GM18505 (cell line): ENCODE results near the gene TMEM109.

Source experiments
- ATAC-seq: cut with Tn5 transposase; IDR thresholded peaks from one replicate; pipeline ENCODE4 v1.9.1; 2021; ENCODE audit not compliant: unreplicated experiment
- POLR2A ChIP-seq: IDR thresholded peaks from 4 replicates; pipeline ENCODE4 v1.6.1; 2011; ENCODE audit warnings: borderline replicate concordance; ENCODE audit not compliant: insufficient read depth, insufficient read length; ENCODE audit errors: extremely low read depth

Gene TMEM109

DNA sequence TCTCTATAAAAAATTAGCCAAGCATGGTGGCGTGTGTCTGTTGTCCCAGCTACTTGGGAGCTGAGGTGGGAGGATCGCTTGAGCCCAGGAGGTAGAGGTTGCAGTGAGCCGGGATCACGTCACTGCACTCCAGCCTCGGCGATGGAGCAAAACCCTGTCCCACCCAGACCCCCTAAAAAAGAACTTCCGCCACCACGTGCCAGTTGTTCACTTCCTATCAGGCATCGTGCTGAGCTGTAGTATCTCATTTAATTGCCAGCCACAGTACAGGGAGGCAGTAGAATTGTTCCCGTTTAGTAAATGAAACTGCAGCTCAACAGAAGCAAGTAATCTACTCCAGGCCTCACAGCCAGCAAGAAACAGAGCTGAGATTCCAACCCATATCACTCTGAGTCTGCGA lies 7.3 kb downstream of the TMEM109 start:
- no peak for TF ChIP-seq POLR2A
- no peak for ATAC-seq

DNA sequence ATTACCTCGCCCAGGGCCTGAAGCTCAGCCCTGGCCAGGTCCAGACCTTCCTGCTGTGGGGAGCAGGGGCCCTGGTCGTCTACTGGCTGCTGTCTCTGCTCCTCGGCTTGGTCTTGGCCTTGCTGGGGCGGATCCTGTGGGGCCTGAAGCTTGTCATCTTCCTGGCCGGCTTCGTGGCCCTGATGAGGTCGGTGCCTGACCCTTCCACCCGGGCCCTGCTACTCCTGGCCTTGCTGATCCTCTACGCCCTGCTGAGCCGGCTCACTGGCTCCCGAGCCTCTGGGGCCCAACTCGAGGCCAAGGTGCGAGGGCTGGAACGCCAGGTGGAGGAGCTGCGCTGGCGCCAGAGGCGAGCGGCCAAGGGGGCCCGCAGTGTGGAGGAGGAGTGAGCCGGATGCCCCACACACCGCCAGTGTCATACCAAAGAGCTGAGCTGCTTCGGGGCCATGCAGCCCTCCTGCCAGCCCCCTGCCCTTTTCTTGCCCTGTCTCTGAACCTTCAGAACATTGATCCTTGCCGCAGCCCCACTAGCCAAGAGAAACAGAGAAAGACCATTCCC lies 7.9 kb downstream of the TMEM109 start:
- no peak for TF ChIP-seq POLR2A
- ATAC-seq, result no peak

DNA sequence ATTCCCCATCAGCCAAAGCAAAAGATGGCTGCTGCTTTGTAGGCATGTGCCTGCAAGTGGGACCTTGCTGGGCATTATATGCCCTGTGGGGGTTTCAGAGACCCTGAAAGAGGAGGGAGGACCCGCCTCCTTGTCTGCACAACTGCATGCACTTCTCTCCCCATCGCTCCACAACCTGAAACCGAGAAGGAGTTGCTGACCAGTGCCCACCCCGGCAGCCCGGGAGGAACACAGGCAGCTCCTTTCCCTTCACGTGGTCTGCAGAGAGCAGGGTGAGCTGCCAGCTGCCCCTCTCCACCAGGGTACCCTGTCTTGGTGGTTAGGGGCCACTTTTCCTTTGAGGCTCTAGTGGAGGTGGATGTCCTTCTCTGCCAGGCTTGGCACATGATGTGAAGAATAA lies 8.9 kb downstream of the TMEM109 start:
- TF ChIP-seq POLR2A, result no peak
- no peak for ATAC-seq

DNA sequence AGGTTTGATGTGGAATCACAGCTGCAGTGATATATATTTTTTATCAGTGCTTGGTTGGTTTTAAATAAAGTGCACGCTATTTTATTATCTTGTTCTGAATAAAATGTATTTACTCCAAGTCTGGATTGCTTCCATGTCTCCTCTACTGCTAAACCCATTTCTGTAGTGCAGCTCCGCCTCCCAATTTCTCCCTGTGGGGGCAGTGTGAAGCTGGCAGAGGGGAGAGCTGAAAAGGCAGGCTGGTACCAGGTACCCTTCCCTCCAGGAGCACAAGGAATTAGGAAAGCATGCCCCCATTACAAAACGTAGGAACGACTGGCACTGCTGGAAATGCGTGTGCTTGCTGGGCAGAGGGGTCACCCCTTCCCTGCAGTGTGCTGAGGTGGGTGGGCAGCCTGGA lies 9.4 kb downstream of the TMEM109 start:
- TF ChIP-seq POLR2A, result no peak
- ATAC-seq, result no peak

DNA sequence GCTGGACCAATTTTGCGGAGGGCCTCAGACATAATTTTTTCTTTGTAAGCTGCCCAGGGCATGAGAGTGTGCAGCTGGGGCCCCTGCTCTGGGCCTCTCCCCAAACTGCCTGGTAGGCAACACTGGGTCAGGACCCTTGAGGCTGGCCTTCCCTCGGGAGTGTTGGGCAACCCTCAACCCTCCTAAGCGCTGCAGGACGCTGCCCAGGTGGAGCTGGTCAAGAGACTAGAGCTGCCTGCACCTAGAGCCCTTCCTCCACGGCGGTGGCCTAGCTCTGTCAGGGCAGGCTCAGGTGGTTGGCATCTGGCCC lies 9.8 kb downstream of the TMEM109 start:
- no peak for TF ChIP-seq POLR2A
- no peak for ATAC-seq

DNA sequence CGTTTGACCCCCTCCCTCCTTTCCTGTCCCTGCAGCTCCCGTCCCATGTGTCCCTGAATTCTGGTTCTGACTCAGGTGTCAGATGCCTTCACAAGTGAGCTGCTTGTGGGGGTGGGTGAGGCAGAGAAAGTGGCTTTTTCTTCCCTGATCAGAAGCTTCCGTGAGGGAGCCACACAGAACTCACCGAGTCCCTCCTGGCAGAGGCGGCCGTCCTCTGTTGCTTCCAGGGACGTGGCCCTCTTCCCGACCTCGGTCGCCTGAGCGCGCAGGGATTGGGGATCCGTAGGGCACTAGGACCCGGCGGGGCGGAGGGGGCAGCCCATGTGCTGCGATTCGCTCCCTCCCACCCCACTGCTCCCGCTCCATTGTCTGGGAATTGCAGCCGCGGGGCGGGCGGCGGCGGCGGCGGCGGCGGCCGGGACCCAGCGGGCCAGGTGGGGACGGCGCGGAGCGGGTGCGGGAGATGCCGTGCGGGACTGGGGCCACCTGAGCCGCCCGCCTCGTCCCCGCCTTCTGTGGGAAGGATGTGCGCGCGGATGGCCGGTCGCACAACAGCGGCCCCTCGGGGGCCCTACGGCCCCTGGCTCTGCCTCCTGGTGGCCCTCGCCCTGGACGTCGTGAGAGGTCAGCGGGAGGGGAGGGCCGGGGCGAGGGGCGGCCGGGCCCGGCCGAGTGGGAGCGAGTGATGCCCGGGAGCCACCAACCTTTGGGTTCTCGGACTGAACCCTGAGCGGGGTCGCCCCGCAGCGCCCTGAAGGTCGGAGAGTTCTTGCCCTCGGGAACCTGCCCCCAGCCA lies 10.3 kb downstream of the TMEM109 start, which contains the start of gene TMEM132A:
Gene TMEM132A, plus strand, starts transcription at position 351 of the 796 bp plus-strand sequence. Its CDS starts 174 bp downstream, at position 525.
- ATAC-seq, result peak; percentile 45
- TF ChIP-seq POLR2A, result no peak

DNA sequence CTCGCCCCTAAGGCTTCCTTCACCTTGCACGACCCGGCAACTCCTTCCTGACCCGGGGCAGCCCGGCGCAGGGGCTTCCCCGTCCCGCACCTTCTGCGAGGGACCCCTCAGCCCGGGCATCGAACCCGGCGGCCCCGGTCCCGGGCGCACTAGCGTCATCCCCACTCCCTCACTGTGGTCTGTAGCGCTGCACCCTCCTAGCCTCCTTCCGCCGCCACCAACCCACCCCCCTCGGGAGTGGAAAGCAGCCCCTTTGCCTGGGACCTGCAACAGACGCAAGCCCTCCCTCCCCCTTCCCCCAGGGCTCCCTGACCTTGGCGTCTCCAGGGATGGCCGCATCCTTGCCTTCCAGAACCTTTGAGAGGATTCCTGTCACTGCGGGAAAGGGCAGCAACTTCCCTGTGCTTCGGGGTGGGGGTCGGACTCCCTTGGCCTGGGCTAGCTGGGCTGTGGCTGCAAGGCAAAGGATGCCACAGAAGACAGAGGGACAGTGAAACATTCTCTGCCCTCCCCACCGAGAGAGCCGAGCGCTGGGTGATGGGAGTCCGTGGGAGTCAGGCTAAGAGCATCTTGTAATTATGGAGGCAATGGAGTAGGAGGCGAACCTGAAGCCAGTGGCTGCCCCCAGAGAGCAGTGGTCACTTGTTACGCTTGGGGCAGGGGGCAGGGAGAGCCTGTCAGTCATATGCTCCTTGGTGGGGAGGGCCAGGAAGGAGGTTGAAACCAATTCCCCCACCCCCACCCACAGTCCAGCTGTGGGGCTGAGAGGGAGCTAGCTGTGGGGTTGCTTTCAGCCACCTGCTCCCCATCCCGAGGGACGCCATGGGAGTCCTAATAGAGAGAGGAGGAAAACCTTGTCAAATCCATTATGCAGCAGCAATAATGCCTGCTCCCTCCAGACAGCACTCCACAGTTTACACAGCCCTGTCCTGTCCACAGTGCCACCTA lies 11.2 kb downstream of the TMEM109 start:
- ATAC-seq, result no peak
- no peak for TF ChIP-seq POLR2A

DNA sequence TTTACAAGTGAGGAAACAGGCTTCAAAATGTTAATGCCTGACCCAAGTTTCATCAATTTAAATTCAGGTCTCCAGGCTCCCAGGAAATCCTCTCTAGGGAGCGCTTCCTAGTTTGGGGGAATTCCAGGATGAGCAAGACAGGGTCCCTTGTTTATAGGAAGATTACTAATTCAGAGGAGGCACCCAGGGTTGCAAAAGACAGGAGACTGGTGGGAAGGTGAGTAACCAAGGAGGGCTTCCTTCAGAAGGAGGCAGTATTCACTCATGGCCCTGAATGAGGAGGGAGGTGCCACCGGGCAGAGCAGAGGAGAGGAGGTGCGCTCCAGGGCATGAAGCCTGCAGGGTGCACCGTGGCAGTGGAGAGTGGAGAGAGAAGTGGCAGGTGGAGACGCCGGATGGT lies 11.9 kb downstream of the TMEM109 start:
- no peak for ATAC-seq
- no peak for TF ChIP-seq POLR2A

DNA sequence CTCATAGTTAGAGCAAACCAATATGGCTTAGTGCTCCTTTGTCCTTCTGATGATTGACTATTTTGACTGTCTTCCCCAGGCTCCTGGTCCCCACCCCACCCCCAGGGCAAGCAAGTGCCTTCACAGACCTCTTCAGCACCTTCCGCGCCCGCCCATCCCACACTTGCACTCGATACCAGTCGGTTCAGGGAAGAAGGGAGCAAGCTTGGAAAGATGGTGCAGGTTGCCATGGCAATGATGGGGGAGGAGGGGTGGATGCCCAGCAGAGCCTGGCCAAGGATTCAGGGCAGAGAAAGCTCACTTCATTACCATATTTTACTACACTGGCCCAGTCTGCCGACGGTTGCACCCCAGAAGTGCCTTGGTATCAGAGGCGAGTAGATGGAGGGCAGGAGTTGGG lies 12.5 kb downstream of the TMEM109 start:
- no peak for TF ChIP-seq POLR2A
- no peak for ATAC-seq

DNA sequence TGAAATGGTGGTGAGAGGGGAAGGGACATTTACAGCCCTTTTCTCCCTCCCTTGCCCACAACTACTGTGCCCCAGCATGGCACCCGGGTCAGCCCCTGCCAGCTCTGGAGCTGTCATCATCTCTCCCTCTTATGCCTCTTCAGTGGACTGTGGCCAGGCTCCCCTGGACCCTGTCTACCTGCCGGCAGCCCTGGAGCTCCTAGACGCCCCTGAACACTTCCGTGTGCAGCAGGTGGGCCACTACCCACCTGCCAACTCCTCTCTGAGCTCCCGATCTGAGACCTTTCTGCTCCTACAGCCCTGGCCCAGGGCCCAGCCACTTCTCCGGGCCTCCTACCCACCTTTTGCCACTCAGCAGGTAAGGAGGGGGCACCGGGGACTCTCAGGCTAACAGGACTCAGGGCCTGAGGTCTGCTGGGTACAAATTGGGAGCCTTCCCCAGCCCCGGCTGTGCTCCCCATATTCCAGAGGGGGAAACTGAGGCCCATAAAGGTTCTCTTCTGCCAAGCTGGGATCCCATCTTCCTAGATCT lies 13.2 kb downstream of the TMEM109 start:
- no peak for TF ChIP-seq POLR2A
- no peak for ATAC-seq

DNA sequence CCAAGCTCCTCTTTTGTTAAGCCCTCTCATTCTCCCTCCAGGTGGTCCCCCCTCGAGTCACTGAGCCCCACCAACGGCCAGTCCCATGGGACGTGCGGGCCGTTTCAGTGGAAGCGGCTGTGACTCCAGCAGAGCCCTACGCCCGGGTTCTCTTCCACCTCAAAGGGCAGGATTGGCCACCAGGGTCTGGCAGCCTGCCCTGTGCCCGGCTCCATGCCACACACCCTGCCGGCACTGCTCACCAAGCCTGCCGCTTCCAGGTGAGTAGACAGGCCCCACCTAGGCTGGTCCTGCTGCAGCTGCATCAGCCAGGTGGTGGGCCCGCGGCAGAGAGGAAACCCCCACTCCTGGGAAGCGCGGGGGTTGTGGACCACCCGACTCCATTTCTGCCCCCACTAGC lies 13.6 kb downstream of the TMEM109 start:
- no peak for TF ChIP-seq POLR2A
- ATAC-seq, result no peak

DNA sequence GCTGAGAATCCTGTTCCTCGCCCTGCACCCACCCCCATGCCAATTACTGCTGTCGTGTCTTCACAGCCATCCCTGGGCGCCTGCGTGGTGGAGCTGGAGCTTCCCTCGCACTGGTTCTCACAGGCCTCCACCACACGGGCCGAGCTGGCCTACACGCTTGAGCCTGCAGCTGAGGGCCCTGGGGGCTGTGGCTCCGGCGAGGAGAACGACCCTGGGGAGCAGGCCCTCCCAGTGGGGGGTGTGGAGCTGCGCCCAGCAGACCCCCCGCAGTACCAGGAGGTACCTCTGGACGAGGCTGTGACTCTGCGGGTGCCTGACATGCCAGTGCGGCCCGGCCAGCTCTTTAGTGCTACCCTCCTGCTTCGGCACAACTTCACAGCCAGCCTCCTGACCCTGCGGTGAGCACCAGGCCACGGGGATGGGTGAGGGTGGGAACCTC lies 14.6 kb downstream of the TMEM109 start:
- ATAC-seq, result no peak
- TF ChIP-seq POLR2A, result no peak

DNA sequence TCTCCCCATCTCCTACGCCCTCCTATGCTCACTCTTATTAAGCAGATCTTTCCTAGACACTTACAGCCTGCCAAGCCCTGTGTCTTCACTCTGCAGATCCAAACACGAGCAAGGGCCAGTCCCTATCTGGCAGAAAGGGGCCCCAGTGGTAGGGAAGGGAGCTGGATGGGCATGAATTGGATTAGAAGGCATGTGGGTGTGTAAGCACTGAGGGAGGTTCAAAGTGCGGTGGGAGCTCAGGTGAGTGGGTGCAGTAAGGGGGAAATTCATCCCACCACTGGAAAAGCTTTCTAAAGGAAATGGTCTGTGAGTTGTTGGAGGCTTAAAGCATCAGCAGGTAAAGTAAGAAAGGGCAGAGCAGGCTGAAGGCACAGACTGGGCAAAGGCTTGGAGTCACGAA lies 15.8 kb downstream of the TMEM109 start:
- TF ChIP-seq POLR2A, result no peak
- ATAC-seq, result no peak

DNA sequence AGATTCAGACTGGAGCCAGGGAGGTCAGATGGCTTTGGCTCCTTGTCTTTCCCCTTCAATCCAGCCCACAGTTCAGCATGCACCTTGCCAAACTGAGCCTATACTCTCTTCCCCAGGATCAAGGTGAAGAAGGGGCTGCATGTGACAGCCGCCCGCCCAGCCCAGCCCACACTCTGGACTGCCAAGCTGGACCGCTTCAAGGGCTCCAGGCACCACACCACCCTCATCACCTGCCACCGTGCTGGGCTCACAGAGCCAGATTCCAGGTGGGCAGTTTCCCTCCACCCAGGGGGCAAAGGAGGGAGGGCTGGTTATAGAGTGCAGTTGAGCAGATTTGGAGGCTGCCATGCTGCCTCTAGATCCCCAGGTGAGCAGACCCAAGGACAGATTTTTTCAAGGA lies 16.4 kb downstream of the TMEM109 start:
- no peak for TF ChIP-seq POLR2A
- no peak for ATAC-seq

DNA sequence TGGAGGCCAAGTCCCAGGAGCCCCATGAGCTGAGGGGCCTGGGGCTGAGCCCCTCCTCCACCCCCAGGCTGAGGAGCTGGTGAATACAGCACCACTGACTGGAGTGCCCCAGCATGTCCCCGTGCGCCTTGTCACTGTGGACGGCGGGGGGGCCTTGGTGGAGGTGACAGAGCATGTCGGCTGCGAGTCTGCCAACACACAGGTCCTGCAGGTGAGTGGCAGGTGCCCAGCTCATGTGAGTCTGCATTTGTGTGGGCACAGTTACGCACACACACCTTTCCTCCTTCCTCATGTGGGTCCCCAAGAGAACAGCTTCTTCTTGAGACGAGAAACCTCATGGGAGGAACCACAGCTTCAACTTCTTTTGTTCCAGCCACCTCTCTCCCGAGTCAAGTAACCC lies 18.0 kb downstream of the TMEM109 start:
- TF ChIP-seq POLR2A, result no peak
- no peak for ATAC-seq
